Fibroblast of skin of right quadriceps (primary cell): ENCODE data around the gene ZDHHC14.
A peak's percentile ranks its signal among the peaks of the same experiment; 100 is the strongest.

Experiments used
- DNase-seq: peaks from one replicate; pipeline ENCODE4 v3.0.0-alpha.2; 2013

ZDHHC14 gene

DNA sequence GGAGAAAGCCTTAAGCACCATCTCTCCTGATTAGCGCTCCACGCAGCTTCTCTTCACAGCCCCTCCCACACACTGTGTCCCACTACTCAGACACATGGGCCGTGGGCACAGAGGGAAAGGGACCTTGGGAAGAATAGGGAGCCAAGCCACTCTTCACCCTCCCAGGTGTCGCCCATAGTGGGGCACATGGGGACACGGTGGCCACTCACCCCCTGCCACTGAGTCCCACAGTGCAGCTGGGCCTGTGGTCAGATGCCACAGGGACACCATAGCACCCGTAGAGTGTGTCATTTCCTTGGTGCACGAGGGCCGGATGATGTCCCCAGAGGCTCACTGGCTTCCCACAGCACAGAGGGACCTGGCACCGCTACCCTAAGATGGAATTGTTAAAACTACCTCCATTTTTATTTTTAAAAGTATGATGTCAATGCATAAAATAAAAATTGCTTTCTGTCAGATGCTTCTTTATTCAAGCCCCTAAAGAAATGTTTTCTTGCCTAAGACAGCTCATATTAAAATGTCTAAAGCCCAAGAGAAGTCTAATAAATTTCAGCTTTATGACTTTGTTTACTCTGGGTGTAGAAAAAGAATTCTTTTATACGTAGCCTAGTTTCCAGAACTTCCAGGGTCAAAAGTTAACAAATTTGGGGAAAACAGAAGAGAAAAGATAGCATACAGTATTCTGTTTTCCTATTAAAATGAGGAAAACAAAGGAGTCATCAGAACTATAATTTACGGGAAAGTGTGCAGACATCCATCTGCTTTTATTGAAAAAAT lies 251.0 kb downstream of the ZDHHC14 start:
- no peak for DNase-seq

DNA sequence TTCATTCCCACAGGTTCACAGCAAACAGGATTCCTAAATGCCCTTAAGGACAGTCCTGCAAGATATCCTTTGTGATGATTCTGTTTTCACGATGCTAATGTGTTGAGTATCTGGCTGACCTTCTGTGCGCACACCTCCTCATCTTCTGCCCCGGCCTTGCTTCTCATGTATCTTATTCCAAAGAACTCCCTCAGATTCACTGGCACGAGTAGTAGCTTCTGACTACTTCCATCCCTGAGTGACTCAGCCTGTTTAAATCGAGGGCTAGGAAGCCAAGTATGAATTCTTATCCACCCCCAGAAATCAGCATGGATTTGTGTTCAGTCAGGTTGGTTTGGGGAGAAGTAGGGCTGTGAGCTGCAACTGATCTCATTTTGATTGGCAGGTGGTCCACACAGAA lies 251.8 kb downstream of the ZDHHC14 start:
- DNase-seq, result peak; percentile 65

DNA sequence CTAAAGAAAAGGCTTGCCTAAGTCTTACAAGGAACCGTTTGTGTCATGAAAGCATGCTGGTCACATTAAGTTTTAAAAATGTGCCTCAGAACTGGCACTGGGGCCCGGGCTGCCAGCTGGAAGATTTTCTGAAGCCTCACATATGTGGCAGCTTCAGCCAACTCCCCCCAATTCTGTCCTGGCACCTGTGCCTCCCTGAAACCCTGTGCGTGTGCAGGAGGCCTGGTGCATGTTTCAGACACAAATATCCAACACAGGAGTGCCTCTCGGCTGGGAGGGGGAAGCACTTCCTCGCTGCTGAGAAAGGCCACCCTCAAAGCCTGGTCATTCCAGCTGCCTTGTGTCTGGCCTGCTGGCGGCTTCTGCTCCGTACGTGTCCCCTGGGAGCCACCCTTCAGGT lies 253.6 kb downstream of the ZDHHC14 start:
- DNase-seq, result no peak

DNA sequence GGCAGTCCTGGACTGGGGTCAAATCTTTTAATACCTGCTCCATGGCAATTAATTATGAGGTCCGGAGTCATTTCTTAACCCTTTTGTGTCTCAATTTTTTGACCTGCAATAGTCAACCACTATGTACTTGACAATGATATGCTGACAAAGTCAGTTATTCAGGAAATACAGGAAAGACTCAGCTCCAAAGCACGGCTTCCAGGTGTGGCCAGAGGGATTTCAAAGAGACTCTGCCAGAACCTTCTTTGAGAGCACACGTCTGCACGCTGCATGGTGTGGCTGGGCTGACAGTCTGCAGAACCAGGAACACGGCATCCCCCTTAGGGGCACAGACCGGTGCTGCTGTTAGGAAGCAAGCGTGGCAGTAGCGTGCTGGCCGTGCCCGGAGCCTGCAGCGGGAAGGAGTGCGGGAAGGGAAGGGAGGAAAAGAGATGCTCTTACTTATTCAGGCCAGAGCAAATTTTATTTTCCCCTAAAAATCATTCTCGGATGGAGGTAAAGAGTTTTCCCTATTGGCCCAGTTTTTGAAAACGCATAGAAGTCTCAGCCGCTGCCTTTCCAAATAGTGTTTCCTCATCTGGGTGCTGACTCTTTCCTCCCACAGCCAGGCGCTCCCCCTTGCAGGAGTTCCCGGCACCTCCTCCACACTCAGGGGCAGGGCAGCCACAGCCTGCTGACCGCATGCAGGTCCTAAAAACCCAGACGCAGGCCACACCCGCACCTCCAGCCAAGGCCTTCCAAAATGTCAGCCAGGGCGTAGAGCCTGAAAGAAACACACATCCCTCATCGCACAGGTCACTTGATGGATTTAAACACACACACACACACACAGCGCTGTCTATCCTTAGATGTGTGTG lies 254.6 kb downstream of the ZDHHC14 start:
- DNase-seq, result no peak

DNA sequence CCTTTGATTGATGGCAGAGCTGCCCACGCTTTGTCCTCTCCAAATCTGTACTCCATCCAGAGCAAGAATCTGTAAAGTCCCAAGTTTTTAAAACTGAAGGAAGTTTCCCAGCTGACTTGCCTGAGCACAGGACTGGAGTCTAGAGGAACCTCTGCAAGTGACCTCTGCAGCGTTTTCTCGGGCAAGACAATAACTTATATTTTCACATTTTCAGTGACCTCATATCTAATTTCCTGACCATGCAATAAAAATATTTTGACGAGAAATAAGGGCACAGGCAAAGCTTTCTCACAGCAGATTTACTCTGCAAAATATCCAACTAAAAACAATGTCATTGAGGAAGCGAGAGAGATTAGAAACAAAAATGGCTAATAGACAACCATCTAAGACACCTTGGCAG lies 256.5 kb downstream of the ZDHHC14 start:
- no peak for DNase-seq

DNA sequence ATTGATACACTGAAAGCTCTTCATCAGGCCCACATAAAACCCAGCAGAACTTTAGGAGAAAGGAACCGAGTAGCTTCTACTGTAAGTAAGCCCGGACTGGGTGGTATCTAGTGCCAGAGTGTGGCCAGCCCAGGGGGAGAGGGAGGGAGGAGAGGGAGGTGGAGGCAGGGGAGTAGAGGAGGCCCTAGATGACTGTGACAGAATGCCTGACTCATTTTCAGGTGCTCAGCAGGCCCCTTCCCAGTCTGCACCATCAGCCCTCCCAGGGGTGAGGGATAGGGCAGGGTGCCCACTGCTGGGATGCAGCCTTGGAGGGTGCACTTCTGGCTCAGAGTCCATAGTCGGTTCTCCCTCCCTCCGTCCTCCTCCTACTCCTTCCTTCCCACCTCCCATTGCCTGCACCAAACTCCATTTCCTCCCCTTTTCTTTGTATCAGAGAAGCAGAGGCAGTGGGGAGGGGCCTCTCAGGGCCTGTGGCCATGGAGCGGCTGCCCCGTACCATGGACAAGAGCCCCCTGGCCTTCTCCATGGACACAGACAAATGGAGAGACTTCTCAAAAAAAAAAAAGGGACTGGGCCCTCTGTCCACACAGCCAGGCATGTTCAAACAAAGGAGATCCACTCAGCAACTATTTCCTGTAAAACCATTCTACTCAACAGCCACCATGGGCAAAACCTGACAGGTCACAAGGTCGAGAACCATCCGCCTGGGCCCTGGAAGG lies 257.1 kb downstream of the ZDHHC14 start:
- DNase-seq, result no peak

DNA sequence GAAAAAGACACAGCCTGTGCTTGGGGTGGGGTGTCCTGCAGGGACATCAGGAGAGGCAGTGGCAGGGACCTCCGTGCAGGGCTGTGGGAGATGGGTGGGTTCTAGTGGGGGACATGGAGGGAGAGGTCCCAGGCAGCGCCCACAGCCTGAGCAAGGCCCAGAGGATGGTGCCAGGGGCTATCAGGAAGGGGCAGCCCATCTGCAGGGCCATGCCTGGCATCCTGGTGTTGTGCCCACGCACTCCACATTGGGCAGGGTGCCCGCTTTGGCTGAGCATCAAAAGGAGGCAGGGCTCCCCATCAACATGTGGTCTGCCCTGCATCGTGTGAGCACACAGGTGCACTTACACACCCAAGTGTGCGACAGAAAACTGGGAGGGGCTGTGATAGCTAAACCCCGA lies 257.8 kb downstream of the ZDHHC14 start:
- no peak for DNase-seq

DNA sequence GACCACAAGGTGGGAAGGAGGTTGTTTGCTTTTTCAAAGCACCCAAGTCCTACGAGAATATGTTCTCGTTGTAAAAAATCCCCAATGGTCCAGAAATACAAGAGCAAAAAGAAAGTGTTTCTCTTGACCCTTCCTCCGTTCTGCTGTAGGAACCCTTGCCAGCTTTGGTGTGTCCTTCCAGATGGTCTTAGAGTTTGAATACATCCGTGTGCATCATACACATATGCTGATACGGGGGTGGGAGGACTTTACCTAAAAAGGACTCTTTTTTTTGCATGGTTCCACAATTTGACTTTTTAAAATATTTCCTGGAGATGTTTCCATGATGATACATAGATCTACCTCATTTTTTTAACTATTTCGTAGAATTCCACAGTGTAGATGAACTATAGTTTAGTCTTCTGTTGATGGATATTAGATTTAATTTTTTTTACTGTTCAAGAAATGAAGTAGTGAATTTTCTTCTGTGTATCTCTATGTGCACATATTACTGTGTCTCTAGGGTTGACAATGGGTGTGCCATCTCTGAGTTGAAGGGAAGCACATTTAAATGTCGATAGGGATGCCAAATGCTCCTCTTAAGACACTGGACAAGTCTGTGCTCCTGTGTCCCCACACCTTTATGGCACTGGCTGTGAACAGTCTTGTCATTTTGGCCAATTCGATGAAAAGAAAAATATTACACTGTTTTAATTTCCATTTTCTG lies 259.9 kb downstream of the ZDHHC14 start:
- peak; percentile 20 for DNase-seq

DNA sequence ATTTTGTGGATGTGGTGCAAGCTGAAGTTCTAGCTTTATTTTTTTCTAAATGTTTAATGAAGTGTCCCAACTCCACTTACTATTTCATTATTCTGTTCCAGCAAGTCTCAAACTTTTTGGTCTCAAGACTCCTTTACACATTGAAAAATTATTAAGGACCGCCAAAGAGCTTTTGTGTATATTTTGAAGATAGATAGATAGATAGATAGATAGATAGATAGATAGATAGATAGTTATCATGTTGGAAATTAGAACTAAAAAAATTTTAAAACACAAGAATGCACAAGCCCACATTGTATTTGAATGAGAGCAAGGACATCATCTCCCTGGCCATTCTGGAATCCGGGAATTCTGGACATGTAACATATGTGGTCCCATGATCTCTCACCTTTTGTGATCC lies 260.8 kb downstream of the ZDHHC14 start:
- no peak for DNase-seq

DNA sequence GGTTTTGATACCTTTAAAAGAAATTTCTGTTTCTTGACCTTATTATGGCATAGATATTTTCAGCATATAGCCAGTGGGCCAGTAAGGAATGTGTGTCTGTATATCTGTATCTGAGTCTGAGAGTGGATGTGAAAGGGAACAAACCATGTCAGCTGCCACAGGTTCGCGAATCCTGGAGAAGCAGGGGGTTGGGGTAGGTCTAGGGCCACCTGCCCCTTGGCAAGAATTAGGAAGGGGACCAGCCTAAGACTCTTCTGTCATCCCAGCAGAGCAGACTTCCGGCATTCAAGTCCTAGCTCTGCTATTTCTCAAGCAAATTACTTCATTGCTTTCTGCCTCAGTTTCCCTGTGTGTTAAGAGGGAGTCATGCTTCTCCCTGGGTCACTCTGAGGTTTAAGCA lies 261.7 kb downstream of the ZDHHC14 start:
- no peak for DNase-seq

DNA sequence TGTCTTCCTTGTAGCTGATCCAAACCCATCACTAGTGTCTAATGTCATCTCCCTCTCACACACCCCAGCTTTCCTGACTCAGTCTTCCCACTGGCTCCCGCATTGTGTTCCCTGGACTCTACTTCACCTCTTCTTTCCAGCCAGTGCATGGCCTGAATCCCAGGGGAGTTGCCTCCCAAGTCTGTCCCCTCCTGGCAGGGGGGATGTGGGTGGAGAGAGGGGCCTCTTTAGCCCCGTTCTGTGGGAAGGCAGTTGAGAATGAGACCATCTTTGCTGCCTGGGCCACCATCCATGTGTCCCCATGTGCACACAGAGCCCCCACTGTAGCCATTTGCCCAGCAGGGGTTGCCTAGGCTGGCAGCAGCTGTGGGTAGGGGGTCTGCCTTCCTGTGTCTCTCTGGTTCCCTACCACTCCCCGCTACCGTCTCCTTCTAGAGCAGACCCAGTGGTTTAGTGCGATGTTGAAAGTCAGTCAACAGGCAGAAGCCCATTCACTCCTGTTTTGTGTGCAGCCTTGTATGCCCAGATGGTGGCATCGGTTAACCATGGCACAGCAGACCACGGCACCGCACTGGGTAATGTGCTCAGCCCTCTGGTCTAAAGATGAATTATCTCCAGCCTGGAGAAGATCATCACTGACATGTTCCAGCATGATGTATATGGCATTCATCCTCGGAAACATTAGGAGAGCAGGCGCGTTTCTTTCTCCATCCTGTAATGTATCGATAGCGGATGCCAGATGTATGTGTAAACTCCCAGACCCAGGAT lies 263.2 kb downstream of the ZDHHC14 start:
- DNase-seq, result peak; percentile 21

DNA sequence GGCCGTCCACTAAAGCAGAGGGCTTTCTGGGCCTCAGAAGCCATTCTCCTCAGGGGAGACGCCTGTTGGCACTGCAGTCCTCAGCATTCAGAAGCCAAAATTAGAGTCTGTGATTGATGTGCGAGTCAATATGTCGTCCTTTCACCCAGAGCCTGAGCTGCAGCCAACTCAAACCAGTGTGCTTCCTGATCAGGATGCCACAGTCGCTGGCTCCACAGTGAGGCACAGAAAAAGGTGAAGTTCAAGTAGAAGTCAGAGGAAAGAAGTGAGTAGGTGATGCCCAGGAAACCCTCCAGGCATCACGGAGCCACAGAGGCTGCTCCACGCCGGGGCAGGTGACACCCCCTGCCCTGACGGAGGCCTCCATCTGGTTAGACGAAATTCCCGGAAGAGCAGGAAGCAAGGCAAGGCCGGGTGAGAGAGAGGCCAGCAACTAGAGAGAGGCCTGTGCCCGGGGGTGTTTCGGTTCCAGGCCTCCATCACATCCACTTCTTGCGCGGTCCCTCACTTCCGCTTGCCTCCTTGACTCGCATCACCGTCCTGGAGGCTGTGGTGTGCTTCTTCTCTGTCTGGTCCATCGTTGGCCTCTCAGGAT lies 264.3 kb downstream of the ZDHHC14 start:
- DNase-seq, result no peak

DNA sequence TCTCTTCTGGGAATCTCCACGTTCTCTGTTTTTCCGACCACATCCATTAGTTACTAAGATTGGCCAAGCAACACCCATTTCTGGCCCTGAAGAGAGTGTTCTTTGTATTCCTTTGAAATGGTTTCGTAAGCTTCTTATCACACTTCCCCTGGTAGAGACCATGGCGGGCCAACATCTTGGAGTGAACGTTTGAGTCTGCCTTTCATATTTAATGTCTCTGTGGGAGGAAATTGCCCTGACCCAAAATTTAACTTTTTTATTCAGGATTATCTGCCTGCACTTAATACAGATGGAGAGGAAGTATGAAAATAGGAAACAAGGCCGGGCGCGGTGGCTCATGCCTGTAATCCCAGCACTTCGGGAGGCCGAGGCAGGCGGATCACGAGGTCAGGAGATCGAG lies 265.0 kb downstream of the ZDHHC14 start:
- DNase-seq, result no peak

DNA sequence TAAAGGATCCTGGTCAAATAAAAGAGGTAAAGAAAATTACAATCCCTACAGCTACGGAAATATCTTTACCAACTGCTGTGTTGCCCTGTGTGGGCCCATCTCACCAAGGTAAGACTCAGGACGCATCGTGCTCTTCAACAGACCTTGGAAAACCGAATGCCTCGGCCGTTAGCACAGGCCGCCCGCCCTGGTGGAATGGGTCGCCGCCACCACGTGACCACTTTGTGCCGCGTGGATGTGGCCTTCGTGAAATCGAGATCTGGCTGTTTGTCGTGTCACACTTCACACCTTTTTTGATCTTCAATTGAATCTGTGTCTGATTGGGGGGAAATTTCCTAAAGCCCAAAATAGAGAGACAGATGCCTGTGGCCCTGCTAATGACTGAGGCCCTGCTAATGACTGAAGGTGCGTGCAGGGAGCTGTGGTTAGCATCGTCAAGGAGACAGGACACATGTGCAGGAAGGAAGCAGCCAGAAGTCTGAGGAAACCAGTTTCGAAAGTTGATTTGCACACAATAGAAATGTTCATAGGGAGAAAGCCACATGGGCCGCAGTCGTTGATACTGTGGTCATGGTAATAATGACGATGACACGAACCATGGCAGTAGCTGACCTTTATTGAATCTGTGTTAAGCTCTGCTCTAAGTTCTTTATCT lies 266.4 kb downstream of the ZDHHC14 start:
- DNase-seq, result no peak

DNA sequence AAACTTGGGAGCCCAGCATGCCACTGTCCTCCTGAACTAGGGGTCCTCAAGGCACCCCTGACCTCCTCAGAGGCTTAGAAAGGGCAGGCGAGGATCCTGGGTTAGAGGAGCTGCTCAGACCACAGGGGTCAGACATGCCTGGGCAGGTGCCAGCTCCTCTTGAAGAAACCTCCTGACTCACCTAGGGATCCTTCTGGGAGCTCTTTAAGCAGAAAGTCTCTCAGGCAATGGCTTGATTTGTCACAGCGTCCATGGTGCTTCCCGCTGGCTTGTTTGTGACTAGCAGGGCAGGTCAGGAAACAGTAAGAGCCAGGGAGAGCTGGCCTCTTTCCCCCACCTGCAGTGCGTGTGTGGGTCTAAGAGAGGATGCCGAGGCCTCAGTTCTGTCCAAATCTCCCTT lies 267.6 kb downstream of the ZDHHC14 start:
- DNase-seq, result no peak

DNA sequence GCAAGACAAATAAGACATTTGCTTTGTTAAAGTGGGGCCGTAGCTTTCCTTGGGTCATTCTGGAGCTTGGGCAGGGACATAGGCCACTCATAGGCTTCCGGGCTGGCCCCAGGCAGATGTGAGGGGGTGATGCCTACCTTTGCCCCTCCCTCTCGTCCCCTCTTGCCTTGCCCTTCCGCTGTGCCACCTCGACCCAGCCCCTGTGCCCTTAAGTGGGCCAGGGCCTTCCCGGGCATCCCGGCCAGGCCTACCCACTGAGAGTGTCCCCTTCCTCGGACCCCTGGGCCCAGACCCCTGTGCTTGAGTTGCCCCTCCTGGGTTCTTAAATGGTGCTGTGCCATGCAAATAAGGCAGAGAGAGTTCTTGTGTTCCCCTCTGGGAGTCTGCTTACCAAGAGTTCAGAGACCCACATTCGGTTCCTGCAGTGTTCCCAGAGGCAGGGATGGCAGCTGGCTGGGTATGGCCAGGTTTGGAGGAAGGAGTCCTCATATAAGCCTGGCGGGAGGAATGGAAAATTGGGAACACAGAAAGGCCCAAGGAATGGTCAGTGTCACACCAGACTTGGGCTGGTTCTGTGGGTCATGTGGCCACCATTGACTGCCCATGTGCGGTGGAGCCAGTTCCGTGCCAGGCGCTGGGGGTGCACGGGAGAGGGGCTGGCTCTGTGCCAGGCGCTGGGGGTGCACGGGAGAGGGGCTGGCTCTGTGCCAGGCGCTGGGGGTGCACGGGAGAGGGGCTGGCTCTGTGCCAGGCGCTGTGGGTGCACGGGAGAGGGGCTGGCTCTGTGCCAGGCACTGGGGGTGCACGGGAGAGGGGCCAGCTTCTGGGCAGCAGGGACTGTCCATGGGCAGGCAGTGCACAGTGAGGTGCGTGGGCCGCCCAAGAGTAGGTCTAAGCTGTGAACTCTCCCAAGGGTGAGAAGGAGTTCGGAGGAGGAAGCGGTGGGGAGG lies 268.6 kb downstream of the ZDHHC14 start:
- DNase-seq, result no peak

DNA sequence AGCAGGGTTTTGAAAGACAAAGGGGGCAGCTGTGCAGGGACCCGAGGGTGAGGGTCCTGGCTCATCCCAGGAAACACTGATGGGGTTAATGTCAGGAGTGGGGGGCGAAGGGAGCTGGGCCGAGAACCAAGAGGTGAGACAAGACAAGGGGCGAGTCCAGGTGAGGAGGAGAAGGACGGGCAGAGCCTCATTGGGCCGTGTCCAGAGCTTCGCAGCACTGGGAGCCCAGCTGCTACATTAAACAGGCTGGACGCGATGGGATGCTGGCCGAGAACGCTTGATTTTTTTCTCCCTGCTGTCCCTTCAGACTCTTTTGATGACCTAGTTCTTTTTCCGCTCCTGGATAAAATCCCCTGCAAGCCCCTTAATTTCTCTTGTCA lies 269.3 kb downstream of the ZDHHC14 start:
- DNase-seq, result no peak

DNA sequence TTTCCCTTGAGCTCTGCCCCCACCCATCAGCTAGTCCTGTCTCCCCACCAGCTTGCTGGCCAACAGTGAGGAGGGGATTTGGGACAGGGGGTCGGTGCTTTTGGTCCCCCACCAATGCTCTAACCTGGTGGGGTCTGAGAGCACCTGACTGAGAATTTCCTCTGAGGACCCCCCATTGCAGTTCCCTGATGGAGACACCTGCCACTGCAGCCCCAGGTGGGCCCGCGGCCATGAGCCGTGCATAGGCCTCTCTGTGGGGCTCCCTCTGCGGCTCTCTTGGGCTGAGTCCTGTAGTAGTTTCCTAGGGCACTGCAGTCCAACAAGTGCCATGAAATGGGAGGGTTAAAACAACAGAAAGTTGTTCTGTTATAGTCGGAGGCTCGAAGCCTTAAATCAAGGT lies 269.8 kb downstream of the ZDHHC14 start:
- no peak for DNase-seq

DNA sequence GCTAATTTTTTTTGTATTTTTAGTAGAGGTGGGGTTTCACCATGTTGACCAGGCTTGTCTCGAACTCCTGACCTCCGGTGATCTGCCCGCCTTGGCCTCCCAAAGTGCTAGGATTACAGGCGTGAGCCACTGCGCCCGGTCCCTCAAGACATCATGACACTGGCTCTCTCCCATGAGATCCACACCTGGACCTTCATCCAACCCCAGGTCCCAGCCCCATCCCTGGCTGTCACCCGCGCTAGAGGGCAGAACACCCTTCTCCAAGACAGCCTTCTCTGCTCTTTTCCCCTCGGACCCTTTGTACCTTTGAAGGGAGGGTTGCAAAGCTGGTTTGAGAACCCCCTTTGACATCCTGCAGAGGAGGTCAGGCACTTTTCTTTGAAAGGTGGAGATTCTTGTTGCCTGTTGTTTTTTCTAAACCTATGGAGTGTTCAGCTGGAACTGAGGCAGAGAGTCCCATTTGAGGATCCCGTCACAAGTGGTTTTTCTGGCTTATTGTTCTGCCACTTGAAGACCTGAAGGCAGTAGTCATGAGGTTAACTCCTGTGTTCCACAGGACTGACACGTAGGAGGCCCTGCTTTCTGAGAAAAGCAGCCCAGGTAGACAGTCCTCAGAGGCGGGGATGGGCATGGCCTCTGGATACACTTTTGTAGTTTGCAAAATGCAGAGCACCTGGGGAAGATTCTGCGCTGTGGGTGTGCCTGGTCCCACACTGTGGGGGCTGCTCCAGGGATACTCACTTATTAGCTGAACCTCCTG lies 270.9 kb downstream of the ZDHHC14 start:
- no peak for DNase-seq
